ENCODE measurements around the gene TKT. TPM values are rescaled to one million over a fixed set of nuclear protein-coding genes. Genes with fewer than 3 reads are reported as not detected.

The TKT gene
- total RNA-seq, 4 donors from 2014 or later: 18.5 to 41.3 (median 23.8) TPM

DNA sequence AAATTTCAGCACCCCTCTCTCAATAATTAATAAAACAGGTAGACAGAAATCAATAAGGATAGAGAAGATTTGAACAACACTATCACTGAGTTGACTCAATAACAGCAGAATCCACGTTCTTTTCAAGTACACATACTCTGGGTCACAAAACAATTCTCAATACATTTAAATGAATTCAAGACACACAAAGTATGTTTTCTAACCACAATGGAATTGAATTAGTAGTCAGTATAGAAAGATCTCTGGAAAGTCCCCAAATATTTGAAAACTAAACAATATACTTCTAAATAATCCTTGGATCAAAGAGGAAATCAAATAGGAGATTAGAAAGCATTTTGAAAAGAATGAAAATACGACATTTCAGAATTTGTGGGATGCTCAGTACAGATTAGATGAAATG is 40.0 kb downstream of the TKT start:
- Histone ChIP-seq H3K4me1 (no peaks in the 10 kb centered on the region), H3K27ac (no peak overlapping the region), H3K9me3 (no peaks in the 10 kb centered on the region), H3K4me3 (no peak overlapping the region), H3K27me3 (no peaks in the 10 kb centered on the region), H3K36me3 (no peaks in the 10 kb centered on the region)
- TF ChIP-seq POLR2A (IDR thresholded peaks at IDR 0.05): no peak
- TF ChIP-seq CTCF (IDR thresholded peaks at IDR 0.05 in 4 of 5, conservative IDR thresholded peaks at IDR 0.05 in 1 of 5): no peak
- ATAC-seq: no peak
- intact Hi-C loops (cut with DNase I; ENCODE audit: low total_unique reads) (no loop called here), in situ Hi-C loops (cut with MboI; ENCODE audit: low sequenced_read_pairs in 4 of 4) (no loop called here)
- DNase-seq: no peak

GRCh38 chr3:53213276-53213675 is 42.5 kb downstream of the TKT start:
- H3K27me3 ChIP-seq: no peaks in the 10 kb centered on the region
- no peaks in the 10 kb centered on the region for H3K4me1 ChIP-seq
- no peak overlapping the region for H3K27ac ChIP-seq
- H3K9me3 ChIP-seq: peaks cover 0 to 4% (median 0%) of the 10 kb centered on the region in 3 donors
- no peak for ATAC-seq
- TF ChIP-seq POLR2A (IDR thresholded peaks at IDR 0.05) (no peak), CTCF (IDR thresholded peaks at IDR 0.05 in 4 of 5, conservative IDR thresholded peaks at IDR 0.05 in 1 of 5) (no peak)
- intact Hi-C loops (cut with DNase I; ENCODE audit: low total_unique reads) (no loop called here), in situ Hi-C loops (cut with MboI; ENCODE audit: low sequenced_read_pairs in 4 of 4) (no loop called here)
- no peak overlapping the region for H3K4me3 ChIP-seq
- no peak for DNase-seq
- H3K36me3 ChIP-seq: no peaks in the 10 kb centered on the region

DNA sequence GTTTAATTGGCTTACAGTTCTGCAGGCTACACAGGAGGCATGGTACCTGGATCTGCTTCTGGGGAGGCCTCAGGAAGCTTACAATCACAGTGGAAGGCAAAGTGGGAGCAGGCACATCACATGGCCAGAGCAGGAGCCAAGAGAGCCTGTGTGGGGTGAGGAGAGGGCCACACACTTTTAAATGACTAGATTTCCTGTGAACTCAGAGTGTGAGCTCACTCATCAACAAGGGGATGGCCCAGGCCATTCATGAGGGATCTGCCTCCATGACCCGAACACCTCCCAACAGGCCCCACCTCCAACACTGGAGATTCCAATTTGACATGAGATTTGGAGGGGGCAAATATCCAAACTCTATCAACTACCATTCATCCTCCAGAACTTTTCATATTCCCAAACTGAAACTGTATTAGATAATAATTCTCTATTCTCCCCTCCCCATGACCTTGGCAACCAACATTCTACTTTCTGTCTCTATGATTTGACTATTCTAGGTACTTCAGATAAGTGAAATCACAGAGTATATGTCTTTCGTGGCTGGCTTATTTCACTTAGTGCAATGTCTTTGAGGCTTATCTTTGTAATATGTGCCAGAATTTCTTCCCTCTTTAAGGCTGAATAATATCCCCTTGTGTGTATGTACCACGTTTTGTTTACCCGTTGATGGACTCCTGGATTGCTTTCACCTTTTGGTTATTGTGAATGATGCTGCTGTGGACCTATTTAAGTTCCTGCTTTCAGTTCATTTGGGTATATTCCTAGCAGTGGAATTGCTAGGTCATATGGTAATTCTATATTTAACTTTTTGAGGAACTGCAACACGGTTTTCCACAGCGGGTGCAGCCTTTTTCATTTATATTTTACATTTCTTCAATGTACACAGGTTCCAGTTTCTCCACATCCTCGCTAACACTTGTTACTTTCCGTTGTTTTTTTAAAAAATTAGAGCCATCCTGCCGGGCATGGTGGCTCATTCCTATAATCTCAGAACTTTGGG is 43.8 kb downstream of the TKT start:
- intact Hi-C loops (cut with DNase I; ENCODE audit: low total_unique reads): no loop called here
- H3K9me3 ChIP-seq: peaks cover 0 to 5% (median 0%) of the 10 kb centered on the region in 3 donors
- in situ Hi-C loops (cut with MboI; ENCODE audit: low sequenced_read_pairs in 4 of 4): no loop called here
- H3K4me3 ChIP-seq: no peak overlapping the region
- no peaks in the 10 kb centered on the region for H3K4me1 ChIP-seq
- no peak for ATAC-seq
- TF ChIP-seq POLR2A (IDR thresholded peaks at IDR 0.05): no peak
- no peak for TF ChIP-seq CTCF (IDR thresholded peaks at IDR 0.05 in 4 of 5, conservative IDR thresholded peaks at IDR 0.05 in 1 of 5)
- DNase-seq: no peak
- H3K27me3 ChIP-seq: no peaks in the 10 kb centered on the region
- no peaks in the 10 kb centered on the region for H3K36me3 ChIP-seq
- H3K27ac ChIP-seq: no peak overlapping the region

GRCh38 chr3:53202331-53203015 is 53.3 kb downstream of the TKT start:
- TF ChIP-seq POLR2A (IDR thresholded peaks at IDR 0.05): no peak
- TF ChIP-seq CTCF (IDR thresholded peaks at IDR 0.05 in 4 of 5, conservative IDR thresholded peaks at IDR 0.05 in 1 of 5): no peak
- Histone ChIP-seq H3K4me1 (no peaks in the 10 kb centered on the region), H3K4me3 (no peak overlapping the region), H3K36me3 (no peaks in the 10 kb centered on the region), H3K27me3 (no peaks in the 10 kb centered on the region), H3K9me3 (no peaks in the 10 kb centered on the region), H3K27ac (no peak overlapping the region)
- intact Hi-C loops (cut with DNase I; ENCODE audit: low total_unique reads) (no loop called here), in situ Hi-C loops (cut with MboI; ENCODE audit: low sequenced_read_pairs in 4 of 4) (loop anchor here in 1 of 4 donors (5.0 kb wide), 1 partner anchor 90 kb away; no protein-coding TSS in a partner anchor)
- ATAC-seq: no peak
- DNase-seq: no peak
